HepG2 (cell line): ENCODE measurements around the gene HTR3C. TPM values are rescaled to one million over a fixed set of nuclear protein-coding genes. Genes with fewer than 3 reads are reported as not detected.
A peak's percentile ranks its signal among the peaks of the same experiment; 100 is the strongest.

Source experiments
- CAMTA2 ChIP-seq: sonication (generic); formaldehyde crosslinking; IDR thresholded peaks from 2 replicates; pipeline ENCODE4 v1.4.0; 2020; ENCODE audit warnings: mild to moderate bottlenecking, missing genetic modification reagents, borderline replicate concordance
- DRAP1 ChIP-seq: IDR thresholded peaks from 2 replicates; pipeline ENCODE4 v1.6.1; 2016; ENCODE audit warnings: missing genetic modification reagents, missing compliant biosample characterization
- ESRRA ChIP-seq: sonication (generic); formaldehyde crosslinking; IDR thresholded peaks from 2 replicates; pipeline ENCODE4 v1.5.1; 2020; ENCODE audit warnings: mild to moderate bottlenecking, low read depth, missing genetic modification reagents
- HCFC1 ChIP-seq: fragments of 150-350 bp; IDR thresholded peaks from 2 replicates; pipeline ENCODE4 v1.6.1; 2014; ENCODE audit warnings: low read depth, low read length
- IRF9 ChIP-seq: sonication (generic); formaldehyde crosslinking; IDR thresholded peaks from 2 replicates; pipeline ENCODE4 v1.8.0; 2022; ENCODE audit warnings: missing genetic modification reagents, mild to moderate bottlenecking, borderline replicate concordance
- NCOA5 ChIP-seq: sonication (generic); formaldehyde crosslinking; IDR thresholded peaks from 2 replicates; pipeline ENCODE4 v1.4.0; 2020; ENCODE audit warnings: missing genetic modification reagents
- RFX3 ChIP-seq: IDR thresholded peaks from 2 replicates; pipeline ENCODE4 v1.6.1; 2016; ENCODE audit warnings: missing biosample characterization, missing genetic modification reagents
- RXRA ChIP-seq: sonication (generic); formaldehyde crosslinking; IDR thresholded peaks from 2 replicates; pipeline ENCODE4 v1.5.1; 2020; ENCODE audit warnings: missing genetic modification reagents
- TBX2 ChIP-seq: sonication (generic); formaldehyde crosslinking; IDR thresholded peaks from 2 replicates; pipeline ENCODE4 v1.5.0; 2020; ENCODE audit warnings: missing genetic modification reagents, mild to moderate bottlenecking, borderline replicate concordance
- ZBTB10 ChIP-seq: sonication (generic); formaldehyde crosslinking; IDR thresholded peaks from 2 replicates; pipeline ENCODE4 v1.4.0; 2020; ENCODE audit warnings: missing genetic modification reagents, borderline replicate concordance
- ZBTB20 ChIP-seq: sonication (generic); formaldehyde crosslinking; IDR thresholded peaks from 2 replicates; pipeline ENCODE4 v1.8.1; 2023; ENCODE audit warnings: missing genetic modification reagents, low read depth, mild to moderate bottlenecking, borderline replicate concordance
- ZBTB33 ChIP-seq: sonication (generic); formaldehyde crosslinking; IDR thresholded peaks from 2 replicates; pipeline ENCODE4 v1.4.0; 2020; ENCODE audit warnings: missing genetic modification reagents
- ZBTB7B ChIP-seq: sonication (generic); formaldehyde crosslinking; IDR thresholded peaks from 2 replicates; pipeline ENCODE4 v1.4.0; 2020; ENCODE audit warnings: missing genetic modification reagents
- ZNF138 ChIP-seq: sonication (generic); formaldehyde crosslinking; IDR thresholded peaks from 2 replicates; pipeline ENCODE4 v1.5.0; 2020; ENCODE audit warnings: mild to moderate bottlenecking, low read depth, missing genetic modification reagents
- ZNF263 ChIP-seq: sonication (generic); formaldehyde crosslinking; IDR thresholded peaks from 2 replicates; pipeline ENCODE4 v1.4.0; 2020; ENCODE audit warnings: missing genetic modification reagents
- ZNF639 ChIP-seq: conservative IDR thresholded peaks from 2 replicates; pipeline ENCODE4 v1.6.1; 2018; ENCODE audit warnings: missing genetic modification reagents
- ZNF670 ChIP-seq: sonication (generic); formaldehyde crosslinking; IDR thresholded peaks from 2 replicates; pipeline ENCODE4 v1.8.0; 2022; ENCODE audit warnings: mild to moderate bottlenecking, missing genetic modification reagents, borderline replicate concordance
- ZNF713 ChIP-seq: sonication (generic); formaldehyde crosslinking; IDR thresholded peaks from 2 replicates; pipeline ENCODE4 v1.4.0; 2020; ENCODE audit warnings: mild to moderate bottlenecking, missing genetic modification reagents
- ZNF747 ChIP-seq: sonication (generic); formaldehyde crosslinking; IDR thresholded peaks from 2 replicates; pipeline ENCODE4 v1.8.1; 2023; ENCODE audit warnings: missing genetic modification reagents, mild to moderate bottlenecking, borderline replicate concordance
- ZNF891 ChIP-seq: sonication (generic); formaldehyde crosslinking; IDR thresholded peaks from 2 replicates; pipeline ENCODE4 v1.5.0; 2020; ENCODE audit warnings: mild to moderate bottlenecking, missing genetic modification reagents
- polyA plus RNA-seq, 8 experiments: library from polyadenylated mRNA; depleted of rRNA in 3 of 8; stranded (reverse) in 7 of 8; unstranded in 1 of 8; fragments of >200 nt; fragmentation: Illumina TruSeq in 4 of 8; extraction: Trizol in 4 of 8; gene quantifications; 2 replicates each; pipeline versions ENCODE4 v1.2.1 to v1.2.3, GENCODE V29; 2011 to 2016; ENCODE audit warnings: low read depth in 4 of 8, missing spikeins in 1 of 8, mixed read lengths in 1 of 8; ENCODE audit not compliant: insufficient read depth in 1 of 8
- total RNA-seq, 5 experiments: library from RNA; depleted of rRNA; stranded (reverse); fragments of >200 nt; fragmentation: Illumina TruSeq; extraction: Trizol; gene quantifications; 2 replicates each; pipeline ENCODE4 v1.2.3, GENCODE V29; 2016; ENCODE audit warnings: low read depth in 1 of 5

Gene HTR3C
- total and polyA plus RNA-seq, 2 of the 13 experiments (the other 11 are each of a cell fraction or from before 2014, with no cell fraction given), result not detected

GRCh38 chr3:184017672-184018423 is 35.0 kb upstream of the HTR3C start, which contains the start of gene ABCC5 (continued):
- 0 out of 2 replicates have a peak, but pooled peaks have one; percentile 92 for TF ChIP-seq ZNF713 (CRISPR knock-in tag)
- peak; percentile 83; the same call in 1 of the 2 replicates for TF ChIP-seq CAMTA2 (CRISPR knock-in tag)
- TF ChIP-seq ZNF670 (CRISPR knock-in tag), result no peak
- peak; percentile 78; the same call in 1 of the 2 replicates for TF ChIP-seq ZNF891 (CRISPR knock-in tag)
- peak; percentile 21; the same call in 1 of the 2 replicates for TF ChIP-seq ZBTB20 (CRISPR knock-in tag)
- peak; percentile 97 for TF ChIP-seq DRAP1 (CRISPR knock-in tag)
- TF ChIP-seq ZNF639 (CRISPR knock-in tag), result peak; percentile 39; the same call in 1 of the 2 replicates
- peak; percentile 90 for TF ChIP-seq HCFC1
- no peak for TF ChIP-seq RFX3 (CRISPR knock-in tag)
- peak; percentile 90 for TF ChIP-seq ZBTB7B
- TF ChIP-seq ZNF747 (CRISPR knock-in tag), result 0 out of 2 replicates have a peak, but pooled peaks have one; percentile 14
- no peak for TF ChIP-seq ZNF263 (CRISPR knock-in tag)
- TF ChIP-seq NCOA5 (CRISPR knock-in tag), result no peak
- peak; percentile 76; the same call in 1 of the 2 replicates for TF ChIP-seq RXRA (CRISPR knock-in tag)
- TF ChIP-seq ZBTB10 (CRISPR knock-in tag), result no peak
- 0 out of 2 replicates have a peak, but pooled peaks have one; percentile 40 for TF ChIP-seq ZNF138
- no peak for TF ChIP-seq TBX2
- 0 out of 2 replicates have a peak, but pooled peaks have one; percentile 20 for TF ChIP-seq IRF9 (CRISPR knock-in tag)
- no peak for TF ChIP-seq ZBTB33 (CRISPR knock-in tag)
- peak; percentile 51; the same call in 1 of the 2 replicates for TF ChIP-seq ESRRA (CRISPR knock-in tag)
